Measurements from ENCODE around the gene FBXO8. TPM values are rescaled to one million over a fixed set of nuclear protein-coding genes. Genes with fewer than 3 reads are reported as not detected.

FBXO8 gene
- total and polyA plus RNA-seq, 2 of the 4 experiments (the other 2 are of a cell fraction), result 11.3 to 25.6 TPM

DNA sequence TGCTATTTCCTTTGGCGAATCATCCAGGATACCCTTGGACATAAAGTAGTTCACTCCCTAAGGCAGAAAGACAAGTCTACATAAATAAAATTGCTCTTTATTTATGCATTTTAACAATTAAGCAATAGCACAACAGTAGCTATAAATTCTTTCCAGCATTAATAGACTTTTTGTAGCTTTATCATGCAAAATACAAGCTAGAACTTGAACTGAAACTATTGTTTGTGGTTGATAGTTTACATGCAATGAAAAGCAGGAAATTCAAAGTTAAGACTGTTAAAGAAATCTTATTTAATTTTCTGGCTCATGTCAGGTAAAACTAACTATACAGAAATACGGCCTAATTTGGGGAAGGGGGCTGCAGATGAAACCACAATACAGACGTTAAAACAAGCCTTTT, 42.3 kb downstream of the FBXO8 start:
- in situ Hi-C loops (cut with MboI; ENCODE audit: low sequenced_read_pairs) (no loop called here), intact Hi-C loops (cut with micrococcal nuclease) (no loop called here), dilution Hi-C loops (cut with HindIII; ENCODE audit: low sequenced_read_pairs, unreplicated experiment) (no loop called here)
- Histone ChIP-seq H3K56ac (ENCODE audit: extremely low read depth, insufficient read depth, low read length) (no peak overlapping the region), H3K27me3 (ENCODE audit: control insufficient read depth, insufficient read depth, low read length) (no peaks in the 10 kb centered on the region), H2BK20ac (ENCODE audit: low read depth, low read length) (no peak overlapping the region), H3K14ac (replicated peaks; ENCODE audit: low read depth, low read length) (no peak overlapping the region), H3K4me3 (ENCODE audit: insufficient read depth, low read depth, low read length) (no peak overlapping the region), H3K9me1 (ENCODE audit: insufficient read depth, low read length) (no peaks in the 10 kb centered on the region), H3K18ac (ENCODE audit: low read depth, low read length) (no peak overlapping the region), H3K36me3 (ENCODE audit: control insufficient read depth, insufficient read depth, low read length) (no peaks in the 10 kb centered on the region), H2AK9ac (replicated peaks; ENCODE audit: low read depth, low read length, poor library complexity) (no peak overlapping the region), H3K4me1 (ENCODE audit: control insufficient read depth, insufficient read depth, low read length) (no peaks in the 10 kb centered on the region), H3K9ac (ENCODE audit: low read depth, low read length) (no peak overlapping the region), H2AFZ (replicated peaks; ENCODE audit: low read length, poor library complexity) (no peak overlapping the region), H4K8ac (ENCODE audit: low read depth in 2 of 2, low read length in 2 of 2) (no peak overlapping the region), H2BK120ac (ENCODE audit: low read depth, low read length) (no peak overlapping the region), H3K27ac (ENCODE audit: insufficient read depth, low read length) (no peak overlapping the region), H3K23ac (ENCODE audit: low read depth, low read length) (no peak overlapping the region), H4K20me1 (ENCODE audit: insufficient read depth, low read length) (no peaks in the 10 kb centered on the region), H3K9me3 (ENCODE audit: control insufficient read depth, insufficient read depth, low read length) (no peaks in the 10 kb centered on the region), H3K4ac (ENCODE audit: low read depth, low read length) (no peak overlapping the region), H3K4me2 (ENCODE audit: low read depth, low read length) (no peak overlapping the region), H2BK5ac (ENCODE audit: low read depth, low read length, poor library complexity, severe bottlenecking) (no peak overlapping the region), H2BK15ac (ENCODE audit: low read depth, low read length) (no peak overlapping the region), H2AK5ac (ENCODE audit: low read depth, low read length) (no peak overlapping the region), H4K91ac (ENCODE audit: insufficient read depth, low read depth, low read length) (no peak overlapping the region), H3K79me1 (ENCODE audit: low read depth in 1 of 2, low read length in 2 of 2) (no peaks in the 10 kb centered on the region), H4K5ac (ENCODE audit: low read depth, low read length) (no peak overlapping the region)
- no peak for TF ChIP-seq MAZ (IDR thresholded peaks at IDR 0.05; ENCODE audit: borderline replicate concordance, low read depth, low read length)
- TF ChIP-seq SMC3 (IDR thresholded peaks at IDR 0.05; ENCODE audit: low read depth, low read length), result no peak
- no peak for TF ChIP-seq RAD21 (IDR thresholded peaks at IDR 0.05; ENCODE audit: low read length)
- no peak for TF ChIP-seq BHLHE40 (IDR thresholded peaks at IDR 0.05; ENCODE audit: low read depth, low read length)
- TF ChIP-seq CEBPB (IDR thresholded peaks at IDR 0.05; ENCODE audit: low read depth, low read length), result no peak
- TF ChIP-seq MXI1 (IDR thresholded peaks at IDR 0.05; ENCODE audit: borderline replicate concordance, low read depth, low read length), result no peak
- no peak for TF ChIP-seq POLR2A (IDR thresholded peaks at IDR 0.05; ENCODE audit: low read depth, low read length)
- TF ChIP-seq, protein P1, sequence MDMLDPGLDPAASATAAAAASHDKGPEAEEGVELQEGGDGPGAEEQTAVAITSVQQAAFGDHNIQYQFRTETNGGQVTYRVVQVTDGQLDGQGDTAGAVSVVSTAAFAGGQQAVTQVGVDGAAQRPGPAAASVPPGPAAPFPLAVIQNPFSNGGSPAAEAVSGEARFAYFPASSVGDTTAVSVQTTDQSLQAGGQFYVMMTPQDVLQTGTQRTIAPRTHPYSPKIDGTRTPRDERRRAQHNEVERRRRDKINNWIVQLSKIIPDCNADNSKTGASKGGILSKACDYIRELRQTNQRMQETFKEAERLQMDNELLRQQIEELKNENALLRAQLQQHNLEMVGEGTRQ (IDR thresholded peaks at IDR 0.05; ENCODE audit: low read depth, low read length), result no peak
- TF ChIP-seq, protein P2, sequence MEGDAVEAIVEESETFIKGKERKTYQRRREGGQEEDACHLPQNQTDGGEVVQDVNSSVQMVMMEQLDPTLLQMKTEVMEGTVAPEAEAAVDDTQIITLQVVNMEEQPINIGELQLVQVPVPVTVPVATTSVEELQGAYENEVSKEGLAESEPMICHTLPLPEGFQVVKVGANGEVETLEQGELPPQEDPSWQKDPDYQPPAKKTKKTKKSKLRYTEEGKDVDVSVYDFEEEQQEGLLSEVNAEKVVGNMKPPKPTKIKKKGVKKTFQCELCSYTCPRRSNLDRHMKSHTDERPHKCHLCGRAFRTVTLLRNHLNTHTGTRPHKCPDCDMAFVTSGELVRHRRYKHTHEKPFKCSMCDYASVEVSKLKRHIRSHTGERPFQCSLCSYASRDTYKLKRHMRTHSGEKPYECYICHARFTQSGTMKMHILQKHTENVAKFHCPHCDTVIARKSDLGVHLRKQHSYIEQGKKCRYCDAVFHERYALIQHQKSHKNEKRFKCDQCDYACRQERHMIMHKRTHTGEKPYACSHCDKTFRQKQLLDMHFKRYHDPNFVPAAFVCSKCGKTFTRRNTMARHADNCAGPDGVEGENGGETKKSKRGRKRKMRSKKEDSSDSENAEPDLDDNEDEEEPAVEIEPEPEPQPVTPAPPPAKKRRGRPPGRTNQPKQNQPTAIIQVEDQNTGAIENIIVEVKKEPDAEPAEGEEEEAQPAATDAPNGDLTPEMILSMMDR (conservative IDR thresholded peaks at IDR 0.05; ENCODE audit: low read depth, low read length), result no peak
- no peak for TF ChIP-seq MAFK (IDR thresholded peaks at IDR 0.05; ENCODE audit: low read depth, low read length)
- TF ChIP-seq RFX5 (IDR thresholded peaks at IDR 0.05; ENCODE audit: low read depth, low read length), result no peak
- TF ChIP-seq, protein P3, sequence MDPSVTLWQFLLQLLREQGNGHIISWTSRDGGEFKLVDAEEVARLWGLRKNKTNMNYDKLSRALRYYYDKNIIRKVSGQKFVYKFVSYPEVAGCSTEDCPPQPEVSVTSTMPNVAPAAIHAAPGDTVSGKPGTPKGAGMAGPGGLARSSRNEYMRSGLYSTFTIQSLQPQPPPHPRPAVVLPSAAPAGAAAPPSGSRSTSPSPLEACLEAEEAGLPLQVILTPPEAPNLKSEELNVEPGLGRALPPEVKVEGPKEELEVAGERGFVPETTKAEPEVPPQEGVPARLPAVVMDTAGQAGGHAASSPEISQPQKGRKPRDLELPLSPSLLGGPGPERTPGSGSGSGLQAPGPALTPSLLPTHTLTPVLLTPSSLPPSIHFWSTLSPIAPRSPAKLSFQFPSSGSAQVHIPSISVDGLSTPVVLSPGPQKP (IDR thresholded peaks at IDR 0.05; ENCODE audit: borderline replicate concordance, low read depth, low read length), result no peak
- POLR2A ChIA-PET (ENCODE audit: unreplicated experiment), result no interaction called here
- no TSS peak for BruUV-seq (replicated peaks)
- DNase-seq, result no peak
- CTCF ChIA-PET, result no interaction called here
- no peak for ATAC-seq (ENCODE audit: low read depth)
- no CpG with 5 or more reads among the region's 3 CpGs for WGBS, 2 experiments (ENCODE audit: extremely low coverage in 2 of 2, insufficient read length in 1 of 2)
